GM10266 (cell line): ENCODE measurements around the gene C3AR1.
"Not testable (repeated sequence)": the region's sequence is repeated elsewhere in the genome, so short reads cannot be mapped to it uniquely, and the experiment has no call there.

ENCODE experiments used
- DNase-seq: peaks from one replicate; pipeline ENCODE4 v3.0.0; 2012; ENCODE audit errors: extremely low spot score
- CTCF ChIP-seq: IDR thresholded peaks from 2 replicates; pipeline ENCODE4 v1.5.1; 2012; ENCODE audit warnings: mild to moderate bottlenecking, low read depth; ENCODE audit not compliant: control insufficient read depth, insufficient read depth; ENCODE audit errors: missing control alignments

C3AR1 gene

GRCh38 chr12:8088574-8088973, 22.4 kb upstream of the C3AR1 start:
- peak; percentile 28 for DNase-seq
- TF ChIP-seq CTCF: no peak

- DNase-seq: no peak
- no peak for TF ChIP-seq CTCF
Observed at GRCh38 chr12:8087666-8088065, 21.5 kb upstream of the C3AR1 start.

- DNase-seq: not testable (repeated sequence)
Observed at GRCh38 chr12:8084351-8084750, 18.2 kb upstream of the C3AR1 start.

GRCh38 chr12:8082808-8083100, 16.6 kb upstream of the C3AR1 start:
- DNase-seq: no peak
- TF ChIP-seq CTCF: no peak

GRCh38 chr12:8081251-8081920, 15.2 kb upstream of the C3AR1 start:
- DNase-seq: no peak
- TF ChIP-seq CTCF: no peak

GRCh38 chr12:8080120-8080519, 14.0 kb upstream of the C3AR1 start:
- no peak for TF ChIP-seq CTCF
- no peak for DNase-seq

- no peak for DNase-seq
- no peak for TF ChIP-seq CTCF
Observed at GRCh38 chr12:8078916-8079315, 12.8 kb upstream of the C3AR1 start.

GRCh38 chr12:8078398-8078797, 12.2 kb upstream of the C3AR1 start:
- peak; percentile 32 for DNase-seq
- TF ChIP-seq CTCF: peak; percentile 29
